Raji (cell line): ENCODE measurements around the gene POLL.

Source experiments
- POLR2A ChIP-seq: IDR thresholded peaks from 2 replicates; pipeline ENCODE4 v1.6.1; 2011; ENCODE audit warnings: low read depth, low read length, control low read depth; ENCODE audit not compliant: insufficient read depth

Gene POLL

GRCh38 chr10:101569622-101570427, 18.2 kb downstream of the POLL start:
- no peak for TF ChIP-seq POLR2A

- no peak for TF ChIP-seq POLR2A
These were observed 18.8 kb downstream of the POLL start for GRCh38 chr10:101569323-101569621.

- no peak for TF ChIP-seq POLR2A
These were observed 19.9 kb downstream of the POLL start for GRCh38 chr10:101568054-101568745.

GRCh38 chr10:101567165-101568006, 20.7 kb downstream of the POLL start:
- TF ChIP-seq POLR2A: no peak

- TF ChIP-seq POLR2A: no peak
These were observed 21.5 kb downstream of the POLL start for GRCh38 chr10:101566333-101567164.

- no peak for TF ChIP-seq POLR2A
These were observed 22.1 kb downstream of the POLL start for GRCh38 chr10:101565936-101566332.

- TF ChIP-seq POLR2A: no peak
These were observed 22.6 kb downstream of the POLL start for GRCh38 chr10:101565370-101565900.

GRCh38 chr10:101564490-101564991, 23.5 kb downstream of the POLL start:
- TF ChIP-seq POLR2A: no peak

- TF ChIP-seq POLR2A: no peak
These were observed 24.5 kb downstream of the POLL start for GRCh38 chr10:101563497-101564040.

GRCh38 chr10:101563007-101563406, 25.1 kb downstream of the POLL start:
- no peak for TF ChIP-seq POLR2A

- no peak for TF ChIP-seq POLR2A
These were observed 25.8 kb downstream of the POLL start for GRCh38 chr10:101562231-101562630.

- TF ChIP-seq POLR2A: no peak
These were observed 26.8 kb downstream of the POLL start for GRCh38 chr10:101561068-101561915.

GRCh38 chr10:101560298-101561067, 27.6 kb downstream of the POLL start:
- no peak for TF ChIP-seq POLR2A
